Neural progenitor cell (in vitro differentiated cells): ENCODE data around the gene INSYN1.

ENCODE experiments used
- EZH2 ChIP-seq: fragments of 200-600 bp; sonication (generic); IDR thresholded peaks from 2 replicates; pipeline ENCODE4 v1.6.1; 2017; ENCODE audit warnings: antibody characterized with exemption, mild to moderate bottlenecking, moderate library complexity
- EZH2phosphoT487 ChIP-seq: fragments of 200-600 bp; sonication (generic); IDR thresholded peaks from 2 replicates; pipeline ENCODE4 v1.6.1; 2017; ENCODE audit warnings: antibody characterized with exemption

GRCh38 chr15:73773428-73773827 lies 20.3 kb upstream of the INSYN1 start:
- TF ChIP-seq EZH2 = no peak
- no peak for TF ChIP-seq EZH2phosphoT487
